HG03354 (cell line): ENCODE measurements around the gene SCGB2B2.

Experiments used
- ATAC-seq: cut with Tn5 transposase; IDR thresholded peaks from one replicate; pipeline ENCODE4 v1.9.1; 2021; ENCODE audit warnings: mild to moderate bottlenecking; ENCODE audit not compliant: unreplicated experiment, poor library complexity, severe bottlenecking

The SCGB2B2 gene

DNA sequence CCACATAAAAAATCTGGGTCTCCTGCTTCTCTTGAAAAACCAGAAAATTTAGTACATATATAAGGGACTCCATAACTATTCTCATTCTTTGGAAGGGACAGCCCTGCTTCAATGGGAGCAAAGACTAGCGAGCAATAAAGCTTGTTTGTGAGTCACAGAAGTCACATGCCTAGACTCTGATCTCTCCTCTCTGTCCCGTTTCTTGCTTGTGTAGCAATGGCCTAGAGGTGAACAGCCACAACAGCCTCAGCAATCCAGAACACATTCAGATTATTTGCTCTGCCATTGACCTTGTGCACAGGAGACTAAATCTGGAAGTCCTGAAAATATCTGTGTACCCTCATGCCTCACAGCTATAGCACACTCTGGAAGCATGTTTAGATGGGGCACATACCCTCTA is 43.2 kb downstream of the SCGB2B2 start:
- no peak for ATAC-seq
